HEK293 (cell line): ENCODE measurements around the gene BCL11A.

Experiments
- PBX3 ChIP-seq: sonication (generic); formaldehyde crosslinking; IDR thresholded peaks from 2 replicates; pipeline ENCODE4 v1.8.1; 2022; ENCODE audit warnings: mild to moderate bottlenecking, moderate library complexity, missing genetic modification reagents
- SP7 ChIP-seq: fragments of 450-650 bp; formaldehyde crosslinking; IDR thresholded peaks from 2 replicates; pipeline ENCODE4 v1.5.1; 2016; ENCODE audit warnings: missing biosample characterization, missing genetic modification characterization
- TCF7L2 ChIP-seq: IDR thresholded peaks from 2 replicates; pipeline ENCODE4 v1.6.1; 2011; ENCODE audit warnings: low read depth, mild to moderate bottlenecking, inconsistent platforms, low read length, moderate library complexity, borderline replicate concordance
- ZNF112 ChIP-seq: fragments of 450-650 bp; formaldehyde crosslinking; IDR thresholded peaks from 2 replicates; pipeline ENCODE4 v1.5.0; 2017; ENCODE audit warnings: missing biosample characterization, missing genetic modification characterization
- ZNF157 ChIP-seq: fragments of 450-650 bp; formaldehyde crosslinking; IDR thresholded peaks from 2 replicates; pipeline ENCODE4 v1.5.1; 2016; ENCODE audit warnings: missing biosample characterization, missing genetic modification characterization
- ZNF274 ChIP-seq, 2 experiments: fragments of 200-500 bp in 1 of 2; fragments of 450-650 bp in 1 of 2; sonication (Bioruptor generic) in 1 of 2; formaldehyde crosslinking in 1 of 2; IDR thresholded peaks; 2 replicates each; pipeline versions ENCODE4 v1.5.1 to v1.6.1; 2014 to 2016; ENCODE audit warnings: borderline replicate concordance in 1 of 2, inconsistent platforms in 1 of 2, low read length in 1 of 2, missing biosample characterization in 1 of 2, missing genetic modification characterization in 1 of 2
- ZNF501 ChIP-seq: fragments of 450-650 bp; formaldehyde crosslinking; IDR thresholded peaks from 2 replicates; pipeline ENCODE4 v1.5.1; 2016; ENCODE audit warnings: missing biosample characterization, missing genetic modification characterization
- TF ChIP-seq, protein P1 (sequence below): fragments of 450-650 bp; formaldehyde crosslinking; IDR thresholded peaks from 2 replicates; pipeline ENCODE4 v1.5.1; 2016; ENCODE audit warnings: missing biosample characterization, missing genetic modification characterization
- TF ChIP-seq, protein P2 (sequence below): fragments of 450-650 bp; formaldehyde crosslinking; IDR thresholded peaks from 2 replicates; pipeline ENCODE4 v1.5.1; 2016; ENCODE audit warnings: missing biosample characterization, missing genetic modification characterization

DNA sequence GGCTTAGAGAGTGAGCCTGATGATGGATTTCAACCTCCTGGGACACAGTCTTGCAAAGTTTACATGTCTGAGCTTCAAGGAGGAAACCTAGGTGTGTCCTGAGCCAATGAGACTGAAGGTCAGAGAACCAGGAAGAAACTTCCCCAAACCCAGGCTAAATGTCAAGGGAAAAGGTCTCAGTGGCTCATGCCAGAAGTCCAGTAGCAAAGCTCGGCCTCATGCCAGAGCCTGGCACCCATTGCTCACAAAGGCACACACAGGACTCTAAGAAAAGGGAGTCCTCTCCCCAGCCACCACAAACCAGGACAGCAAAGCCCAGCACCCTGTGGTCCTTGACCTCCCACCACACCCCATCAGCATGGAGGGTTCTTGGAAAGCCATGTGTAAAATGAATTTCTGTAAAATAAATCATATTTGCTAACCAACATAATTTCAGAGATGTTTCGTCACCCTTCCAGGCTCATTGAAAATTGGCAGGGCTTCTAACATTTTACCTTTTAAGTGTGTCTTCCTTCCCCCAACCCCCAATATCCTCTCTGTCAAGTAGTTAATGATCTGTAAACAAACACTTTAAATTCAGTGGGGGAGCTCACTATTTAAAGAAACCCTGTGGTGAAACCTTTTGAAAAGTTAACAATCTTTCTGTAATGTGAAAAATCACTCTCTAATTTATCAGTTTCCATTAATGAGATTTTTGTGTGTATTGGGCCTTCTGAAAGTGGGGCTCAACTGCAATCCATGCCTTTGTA lies 77.1 kb downstream of the BCL11A start:
- TF ChIP-seq, protein P1, sequence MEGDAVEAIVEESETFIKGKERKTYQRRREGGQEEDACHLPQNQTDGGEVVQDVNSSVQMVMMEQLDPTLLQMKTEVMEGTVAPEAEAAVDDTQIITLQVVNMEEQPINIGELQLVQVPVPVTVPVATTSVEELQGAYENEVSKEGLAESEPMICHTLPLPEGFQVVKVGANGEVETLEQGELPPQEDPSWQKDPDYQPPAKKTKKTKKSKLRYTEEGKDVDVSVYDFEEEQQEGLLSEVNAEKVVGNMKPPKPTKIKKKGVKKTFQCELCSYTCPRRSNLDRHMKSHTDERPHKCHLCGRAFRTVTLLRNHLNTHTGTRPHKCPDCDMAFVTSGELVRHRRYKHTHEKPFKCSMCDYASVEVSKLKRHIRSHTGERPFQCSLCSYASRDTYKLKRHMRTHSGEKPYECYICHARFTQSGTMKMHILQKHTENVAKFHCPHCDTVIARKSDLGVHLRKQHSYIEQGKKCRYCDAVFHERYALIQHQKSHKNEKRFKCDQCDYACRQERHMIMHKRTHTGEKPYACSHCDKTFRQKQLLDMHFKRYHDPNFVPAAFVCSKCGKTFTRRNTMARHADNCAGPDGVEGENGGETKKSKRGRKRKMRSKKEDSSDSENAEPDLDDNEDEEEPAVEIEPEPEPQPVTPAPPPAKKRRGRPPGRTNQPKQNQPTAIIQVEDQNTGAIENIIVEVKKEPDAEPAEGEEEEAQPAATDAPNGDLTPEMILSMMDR = no peak
- TF ChIP-seq SP7 (tag by site-specific recombination) (no peak), ZNF112 (tag by site-specific recombination) (no peak), TCF7L2 (0 out of 2 replicates have a peak, but pooled peaks have one; percentile 46), ZNF274 (IDR thresholded peaks at IDR 0.05; ENCODE audit: low read length) (no peak), ZNF274 (tag by site-specific recombination; IDR thresholded peaks at IDR 0.05; ENCODE audit: borderline replicate concordance) (no peak), ZNF157 (no peak), PBX3 (no peak), ZNF501 (no peak)
- TF ChIP-seq, protein P2, sequence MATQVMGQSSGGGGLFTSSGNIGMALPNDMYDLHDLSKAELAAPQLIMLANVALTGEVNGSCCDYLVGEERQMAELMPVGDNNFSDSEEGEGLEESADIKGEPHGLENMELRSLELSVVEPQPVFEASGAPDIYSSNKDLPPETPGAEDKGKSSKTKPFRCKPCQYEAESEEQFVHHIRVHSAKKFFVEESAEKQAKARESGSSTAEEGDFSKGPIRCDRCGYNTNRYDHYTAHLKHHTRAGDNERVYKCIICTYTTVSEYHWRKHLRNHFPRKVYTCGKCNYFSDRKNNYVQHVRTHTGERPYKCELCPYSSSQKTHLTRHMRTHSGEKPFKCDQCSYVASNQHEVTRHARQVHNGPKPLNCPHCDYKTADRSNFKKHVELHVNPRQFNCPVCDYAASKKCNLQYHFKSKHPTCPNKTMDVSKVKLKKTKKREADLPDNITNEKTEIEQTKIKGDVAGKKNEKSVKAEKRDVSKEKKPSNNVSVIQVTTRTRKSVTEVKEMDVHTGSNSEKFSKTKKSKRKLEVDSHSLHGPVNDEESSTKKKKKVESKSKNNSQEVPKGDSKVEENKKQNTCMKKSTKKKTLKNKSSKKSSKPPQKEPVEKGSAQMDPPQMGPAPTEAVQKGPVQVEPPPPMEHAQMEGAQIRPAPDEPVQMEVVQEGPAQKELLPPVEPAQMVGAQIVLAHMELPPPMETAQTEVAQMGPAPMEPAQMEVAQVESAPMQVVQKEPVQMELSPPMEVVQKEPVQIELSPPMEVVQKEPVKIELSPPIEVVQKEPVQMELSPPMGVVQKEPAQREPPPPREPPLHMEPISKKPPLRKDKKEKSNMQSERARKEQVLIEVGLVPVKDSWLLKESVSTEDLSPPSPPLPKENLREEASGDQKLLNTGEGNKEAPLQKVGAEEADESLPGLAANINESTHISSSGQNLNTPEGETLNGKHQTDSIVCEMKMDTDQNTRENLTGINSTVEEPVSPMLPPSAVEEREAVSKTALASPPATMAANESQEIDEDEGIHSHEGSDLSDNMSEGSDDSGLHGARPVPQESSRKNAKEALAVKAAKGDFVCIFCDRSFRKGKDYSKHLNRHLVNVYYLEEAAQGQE (tag by site-specific recombination) = no peak
